Naive B cell (primary cell): ENCODE measurements around the gene PRPF18. TPM values are rescaled to one million over a fixed set of nuclear protein-coding genes. Genes with fewer than 3 reads are reported as not detected.
A peak's percentile ranks its signal among the peaks of the same experiment; 100 is the strongest.
"Not testable (repeated sequence)": the region's sequence is repeated elsewhere in the genome, so short reads cannot be mapped to it uniquely, and the experiment has no call there.

Experiments used
- ATAC-seq, 2 donors: fragments of 150-1000 bp; cut with Tn5 transposase; 2 replicates each; pipeline ENCODE4 v1.10.0; 2021; ENCODE audit warnings: low read depth in 2 of 2, mild to moderate bottlenecking in 2 of 2, moderate library complexity in 2 of 2
- DNase-seq: peaks from one replicate; pipeline ENCODE4 v3.0.0; 2022
- H3K27ac Mint-ChIP-seq, 6 donors: one replicate each; pipeline ENCODE4 v1.8.0; 2020 to 2022; ENCODE audit warnings: mild to moderate bottlenecking in 6 of 6, mixed read lengths in 6 of 6, moderate library complexity in 5 of 6, inconsistent platforms in 2 of 6
- H3K27me3 Mint-ChIP-seq, 3 donors: one replicate each; pipeline ENCODE4 v1.8.0; 2021 to 2022; ENCODE audit warnings: mixed read lengths in 3 of 3, mild to moderate bottlenecking in 1 of 3
- H3K36me3 Mint-ChIP-seq, 2 donors: one replicate each; pipeline ENCODE4 v1.8.0; 2020 to 2022; ENCODE audit warnings: mixed read lengths in 2 of 2, inconsistent platforms in 1 of 2, mild to moderate bottlenecking in 1 of 2
- H3K4me1 Mint-ChIP-seq, 3 donors: one replicate each; pipeline ENCODE4 v1.8.0; 2020 to 2022; ENCODE audit warnings: mixed read lengths in 3 of 3, inconsistent platforms in 1 of 3, mild to moderate bottlenecking in 1 of 3, moderate library complexity in 1 of 3
- H3K4me3 Mint-ChIP-seq, 8 donors: one replicate each; pipeline ENCODE4 v1.8.0; 2020 to 2022; ENCODE audit warnings: mild to moderate bottlenecking in 8 of 8, mixed read lengths in 8 of 8, moderate library complexity in 8 of 8, inconsistent platforms in 2 of 8
- H3K9me3 Mint-ChIP-seq, 7 donors: one replicate each; pipeline ENCODE4 v1.8.0; 2020 to 2022; ENCODE audit warnings: mixed read lengths in 7 of 7, mild to moderate bottlenecking in 5 of 7, inconsistent platforms in 2 of 7, moderate library complexity in 1 of 7
- polyA plus RNA-seq, 6 donors: library from polyadenylated mRNA; unstranded; fragments of 300-500 nt; fragmentation: Illumina TruSeq; gene quantifications; one replicate each; pipeline ENCODE4 v1.2.3, GENCODE V29; 2021; ENCODE audit warnings: low read depth in 6 of 6

The PRPF18 gene
- 10 to 100 TPM; 38.7 to 53.6 (median 43.8) TPM for polyA plus RNA-seq

- peak; percentile 97 for ATAC-seq
- H3K4me1 Mint-ChIP-seq: peaks cover 16 to 32% (median 30%) of the 10 kb centered on the region in 3 donors
- H3K27me3 Mint-ChIP-seq: peaks cover 16 to 23% (median 19%) of the 10 kb centered on the region in 3 donors
- H3K4me3 Mint-ChIP-seq: peak within 1 kb of the TSS; percentile 97 to 100 (median 100)
- H3K27ac Mint-ChIP-seq: peak within 1 kb of the TSS; percentile 95 to 100 (median 98)
- H3K9me3 Mint-ChIP-seq: peaks cover 0 to 2% (median 0%) of the 10 kb centered on the region in 7 donors
- peaks cover 4 to 7% of the 10 kb centered on the region in 2 donors for H3K36me3 Mint-ChIP-seq
- peak; percentile 89 for DNase-seq
Observed at GRCh38 chr10:13586676-13587355, at the start of gene PRPF18. Gene PRPF18, plus strand, starts transcription at chr10:13586965. Its CDS starts 122 bp downstream, at chr10:13587087.

- DNase-seq, ATAC-seq, H3K27ac Mint-ChIP-seq, H3K4me1 Mint-ChIP-seq, H3K36me3 Mint-ChIP-seq, H3K9me3 Mint-ChIP-seq: not testable (repeated sequence)
- Mint-ChIP-seq H3K27me3 (peaks cover 34 to 72% (median 67%) of the 10 kb centered on the region in 3 donors), H3K4me3 (peak overlapping the region in 1 of 8 donors; percentile 26)
Observed at GRCh38 chr10:13537985-13538384, 48.8 kb upstream of the PRPF18 start.

- Mint-ChIP-seq H3K27me3 (peaks cover 36 to 67% (median 64%) of the 10 kb centered on the region in 3 donors), H3K9me3 (peaks cover 0 to 4% (median 0%) of the 10 kb centered on the region in 7 donors), H3K36me3 (no peaks in the 10 kb centered on the region), H3K27ac (no peak overlapping the region), H3K4me3 (no peak overlapping the region), H3K4me1 (no peaks in the 10 kb centered on the region)
- ATAC-seq (no peak), DNase-seq (no peak)
Observed at GRCh38 chr10:13542533-13542932, 44.2 kb upstream of the PRPF18 start.

- Mint-ChIP-seq H3K4me1 (no peaks in the 10 kb centered on the region), H3K27ac (no peak overlapping the region), H3K4me3 (no peak overlapping the region), H3K9me3 (peaks cover 10 to 38% (median 30%) of the 10 kb centered on the region in 7 donors), H3K27me3 (peaks cover 23 to 46% (median 24%) of the 10 kb centered on the region in 3 donors), H3K36me3 (peaks cover 6 to 20% of the 10 kb centered on the region in 2 donors)
- DNase-seq: no peak
- ATAC-seq: no peak
Observed at GRCh38 chr10:13550802-13551201, 36.0 kb upstream of the PRPF18 start.

- H3K36me3 Mint-ChIP-seq: peaks cover 0 to 7% of the 10 kb centered on the region in 2 donors
- H3K4me1 Mint-ChIP-seq: peaks cover 0 to 8% (median 4%) of the 10 kb centered on the region in 3 donors
- H3K4me3 Mint-ChIP-seq: peak overlapping the region in 1 of 8 donors; percentile 4
- ATAC-seq: no peak
- H3K27me3 Mint-ChIP-seq: peaks cover 6 to 15% (median 6%) of the 10 kb centered on the region in 3 donors
- H3K9me3 Mint-ChIP-seq: peaks cover under 1 to 14% (median 6%) of the 10 kb centered on the region in 7 donors
- H3K27ac Mint-ChIP-seq: no peak overlapping the region
- DNase-seq: no peak
Observed at GRCh38 chr10:13555884-13556510, 30.8 kb upstream of the PRPF18 start.

GRCh38 chr10:13559124-13559700, 27.6 kb upstream of the PRPF18 start:
- no peak overlapping the region for H3K27ac Mint-ChIP-seq
- DNase-seq (no peak), ATAC-seq (no peak)
- peaks cover 0 to 7% (median 0%) of the 10 kb centered on the region in 7 donors for H3K9me3 Mint-ChIP-seq
- peaks cover 3 to 4% (median 3%) of the 10 kb centered on the region in 3 donors for H3K27me3 Mint-ChIP-seq
- no peaks in the 10 kb centered on the region for H3K36me3 Mint-ChIP-seq
- H3K4me1 Mint-ChIP-seq: peaks cover 0 to 8% (median 4%) of the 10 kb centered on the region in 3 donors
- H3K4me3 Mint-ChIP-seq: no peak overlapping the region

- DNase-seq: no peak
- H3K27me3 Mint-ChIP-seq: peaks cover 5 to 15% (median 14%) of the 10 kb centered on the region in 3 donors
- H3K4me1 Mint-ChIP-seq: peaks cover 0 to 8% (median 4%) of the 10 kb centered on the region in 3 donors
- no peak for ATAC-seq
- H3K9me3 Mint-ChIP-seq: peaks cover 0 to 7% (median 0%) of the 10 kb centered on the region in 7 donors
- no peak overlapping the region for H3K4me3 Mint-ChIP-seq
- no peak overlapping the region for H3K27ac Mint-ChIP-seq
- H3K36me3 Mint-ChIP-seq: no peaks in the 10 kb centered on the region
Observed at GRCh38 chr10:13560597-13560996, 26.2 kb upstream of the PRPF18 start.

GRCh38 chr10:13563481-13564445, 23.0 kb upstream of the PRPF18 start:
- ATAC-seq (no peak), DNase-seq (no peak)
- Mint-ChIP-seq H3K27ac (no peak overlapping the region), H3K4me1 (no peaks in the 10 kb centered on the region), H3K9me3 (peaks cover 0 to 3% (median 0%) of the 10 kb centered on the region in 7 donors), H3K27me3 (peaks cover 5 to 32% (median 25%) of the 10 kb centered on the region in 3 donors), H3K4me3 (peak overlapping the region in 1 of 8 donors; percentile 48), H3K36me3 (no peaks in the 10 kb centered on the region)

- no peak for ATAC-seq
- H3K4me1 Mint-ChIP-seq: no peaks in the 10 kb centered on the region
Observed at GRCh38 chr10:13564576-13564975, 22.2 kb upstream of the PRPF18 start.

GRCh38 chr10:13567030-13567429, 19.7 kb upstream of the PRPF18 start:
- H3K36me3 Mint-ChIP-seq: no peaks in the 10 kb centered on the region
- no peak overlapping the region for H3K4me3 Mint-ChIP-seq
- H3K27me3 Mint-ChIP-seq: peaks cover 10 to 48% (median 39%) of the 10 kb centered on the region in 3 donors
- no peak overlapping the region for H3K27ac Mint-ChIP-seq
- H3K4me1 Mint-ChIP-seq: no peaks in the 10 kb centered on the region
- DNase-seq (no peak), ATAC-seq (no peak)
- H3K9me3 Mint-ChIP-seq: peaks cover 0 to 3% (median 0%) of the 10 kb centered on the region in 7 donors

More at GRCh38 chr10:13564576-13564975, 22.2 kb upstream of the PRPF18 start:
- Mint-ChIP-seq H3K36me3 (no peaks in the 10 kb centered on the region), H3K27ac (no peak overlapping the region), H3K9me3 (peaks cover 0 to 3% (median 0%) of the 10 kb centered on the region in 7 donors), H3K27me3 (peaks cover 10 to 40% (median 33%) of the 10 kb centered on the region in 3 donors), H3K4me3 (no peak overlapping the region)
- DNase-seq: no peak

GRCh38 chr10:13571541-13571940, 15.2 kb upstream of the PRPF18 start:
- Mint-ChIP-seq H3K27me3 (peaks cover 13 to 48% (median 37%) of the 10 kb centered on the region in 3 donors), H3K4me1 (no peaks in the 10 kb centered on the region), H3K27ac (no peak overlapping the region), H3K36me3 (peaks cover 0 to 11% of the 10 kb centered on the region in 2 donors), H3K4me3 (no peak overlapping the region), H3K9me3 (peaks cover 8 to 16% (median 12%) of the 10 kb centered on the region in 7 donors)
- DNase-seq (no peak), ATAC-seq (no peak)

GRCh38 chr10:13573960-13574359, 12.8 kb upstream of the PRPF18 start:
- peaks cover 21 to 54% (median 29%) of the 10 kb centered on the region in 3 donors for H3K27me3 Mint-ChIP-seq

More at GRCh38 chr10:13573960-13574359, 12.8 kb upstream of the PRPF18 start:
- no peak for ATAC-seq
- Mint-ChIP-seq H3K9me3 (peaks cover 8 to 13% (median 11%) of the 10 kb centered on the region in 7 donors), H3K36me3 (peaks cover 0 to 11% of the 10 kb centered on the region in 2 donors), H3K4me1 (no peaks in the 10 kb centered on the region), H3K4me3 (no peak overlapping the region), H3K27ac (no peak overlapping the region)
- no peak for DNase-seq
